Urothelium cell line (cell line): ENCODE measurements around the gene ADGRL3.
"Not testable (repeated sequence)": the region's sequence is repeated elsewhere in the genome, so short reads cannot be mapped to it uniquely, and the experiment has no call there.

Experiments used
- DNase-seq: peaks from one replicate; pipeline ENCODE4 v3.0.0; 2011; ENCODE audit warnings: low spot score, mixed read lengths
- FAIRE-seq: peaks from 2 replicates; lab custom pipeline; 2011; peaks lifted over from hg19 to GRCh38; lab: Jason Lieb, UNC

Gene ADGRL3

DNA sequence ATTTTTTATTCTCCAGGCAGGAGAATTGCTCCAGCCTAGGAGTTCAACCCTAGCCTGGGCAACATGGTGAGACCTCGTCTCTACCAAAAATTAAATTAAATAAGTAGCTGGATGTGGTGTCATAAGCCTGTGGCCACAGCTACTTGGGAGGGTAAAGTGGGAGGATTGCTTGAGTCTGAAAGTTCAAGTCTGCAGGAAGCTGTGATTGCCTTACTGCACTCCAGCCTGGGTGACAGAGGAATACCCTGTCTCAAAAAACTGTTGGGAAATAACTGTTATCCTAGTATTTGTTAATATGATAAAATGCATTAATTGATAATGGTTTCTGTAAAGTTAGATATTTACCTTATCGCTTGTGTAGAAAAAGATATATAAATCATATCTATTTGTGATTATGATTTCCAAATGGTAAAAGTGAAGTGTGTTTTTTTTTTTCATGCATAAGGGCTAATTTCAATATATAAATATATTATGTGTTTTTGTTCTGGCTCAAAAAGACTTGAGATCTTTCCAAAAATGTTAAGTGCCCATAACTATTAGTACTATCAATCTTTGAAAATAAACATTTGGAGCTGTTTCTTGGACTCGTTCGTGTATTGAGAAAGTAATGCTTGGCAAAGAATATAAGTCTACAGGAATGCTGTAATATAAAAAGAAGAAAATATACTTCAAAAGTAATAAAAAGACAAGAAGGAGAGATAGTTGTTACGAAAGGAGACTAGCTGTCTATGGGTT, 396.6 kb downstream of the ADGRL3 start:
- DNase-seq (no peak), FAIRE-seq (no peak)

DNA sequence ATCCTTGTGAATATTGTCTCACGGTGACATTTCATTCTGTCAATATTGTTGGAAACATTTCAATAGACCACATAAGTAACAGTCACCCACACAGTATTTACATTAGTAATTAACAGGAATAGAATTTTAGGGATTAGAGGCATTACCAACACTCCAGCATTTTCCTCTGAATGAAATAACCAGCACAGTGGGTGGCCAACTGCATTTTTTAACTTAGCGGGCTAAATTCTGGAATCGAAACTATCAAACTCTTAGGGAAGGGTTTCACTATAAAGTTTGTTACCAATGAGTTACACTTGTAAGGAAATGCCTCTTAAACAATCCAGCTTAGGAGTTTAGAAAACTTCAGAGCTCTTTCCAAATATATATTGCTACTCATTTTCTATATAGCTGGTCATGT, 403.0 kb downstream of the ADGRL3 start:
- no peak for FAIRE-seq
- no peak for DNase-seq

GRCh38 chr4:61604054-61604453, 403.9 kb downstream of the ADGRL3 start:
- no peak for FAIRE-seq
- DNase-seq = no peak

DNA sequence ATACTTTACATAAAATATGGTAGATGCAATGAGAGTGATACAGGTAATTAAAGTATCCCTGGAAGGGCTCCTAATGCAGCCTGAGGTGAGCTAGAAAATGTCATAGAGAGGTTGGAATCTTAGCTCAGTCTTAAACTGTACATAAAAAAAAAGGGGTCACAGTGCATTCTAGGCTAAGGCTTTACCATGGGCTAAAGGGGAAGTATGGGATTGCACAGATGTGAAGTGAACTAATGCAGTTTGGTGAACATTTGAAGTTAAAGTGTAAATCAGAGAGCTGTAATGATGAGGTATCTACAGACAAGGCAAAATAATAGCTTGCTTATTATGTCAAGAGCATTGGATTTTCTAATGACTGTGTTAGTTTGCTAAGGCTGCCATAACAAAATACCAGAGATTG, 405.9 kb downstream of the ADGRL3 start:
- FAIRE-seq = no peak
- no peak for DNase-seq

GRCh38 chr4:61614231-61614630, 414.1 kb downstream of the ADGRL3 start:
- DNase-seq = no peak
- FAIRE-seq = no peak

- FAIRE-seq = no peak
- peak; percentile 4 for DNase-seq
Measured at GRCh38 chr4:61619528-61619927, 419.4 kb downstream of the ADGRL3 start.

GRCh38 chr4:61628282-61628681, 428.2 kb downstream of the ADGRL3 start:
- FAIRE-seq (no peak), DNase-seq (no peak)

GRCh38 chr4:61628727-61629126, 428.6 kb downstream of the ADGRL3 start:
- FAIRE-seq (no peak), DNase-seq (no peak)

DNA sequence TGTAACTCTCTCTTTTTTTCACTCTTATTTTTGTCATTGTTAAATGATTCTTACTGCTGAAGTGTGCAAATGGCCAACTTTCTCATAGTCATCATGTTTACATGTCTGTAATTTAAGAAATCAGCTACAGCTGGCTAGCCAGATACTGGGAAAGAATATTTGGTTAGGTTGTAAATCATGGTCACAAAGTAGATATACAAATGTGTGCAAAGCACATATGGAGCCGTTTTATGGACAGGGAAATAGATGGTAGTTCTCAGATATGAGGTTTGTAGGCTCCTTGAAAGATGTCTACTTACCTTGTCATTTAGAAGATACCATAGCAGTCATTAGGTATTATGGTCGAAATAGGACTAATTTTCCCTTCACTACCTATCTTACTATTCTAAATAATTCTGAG, 430.4 kb downstream of the ADGRL3 start:
- no peak for DNase-seq
- FAIRE-seq = no peak

DNA sequence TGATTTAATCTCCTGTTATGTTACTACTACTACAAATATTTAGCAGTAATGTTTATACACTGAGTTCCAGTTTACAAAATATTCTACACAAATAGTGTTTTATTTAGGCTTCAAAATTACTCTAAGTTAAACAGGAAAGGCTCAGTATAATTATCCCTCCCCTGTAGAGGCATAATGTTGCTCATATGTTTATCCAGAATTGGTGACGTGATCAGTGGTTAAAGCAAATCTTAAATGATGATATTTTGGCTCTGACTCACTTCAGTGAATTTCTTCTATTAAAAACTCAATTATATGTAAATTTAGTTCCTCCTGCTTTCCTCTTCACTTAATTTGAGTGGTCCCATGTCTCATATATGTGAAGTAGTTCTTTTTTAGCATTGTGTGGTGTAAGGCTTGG, 438.5 kb downstream of the ADGRL3 start:
- no peak for DNase-seq

DNA sequence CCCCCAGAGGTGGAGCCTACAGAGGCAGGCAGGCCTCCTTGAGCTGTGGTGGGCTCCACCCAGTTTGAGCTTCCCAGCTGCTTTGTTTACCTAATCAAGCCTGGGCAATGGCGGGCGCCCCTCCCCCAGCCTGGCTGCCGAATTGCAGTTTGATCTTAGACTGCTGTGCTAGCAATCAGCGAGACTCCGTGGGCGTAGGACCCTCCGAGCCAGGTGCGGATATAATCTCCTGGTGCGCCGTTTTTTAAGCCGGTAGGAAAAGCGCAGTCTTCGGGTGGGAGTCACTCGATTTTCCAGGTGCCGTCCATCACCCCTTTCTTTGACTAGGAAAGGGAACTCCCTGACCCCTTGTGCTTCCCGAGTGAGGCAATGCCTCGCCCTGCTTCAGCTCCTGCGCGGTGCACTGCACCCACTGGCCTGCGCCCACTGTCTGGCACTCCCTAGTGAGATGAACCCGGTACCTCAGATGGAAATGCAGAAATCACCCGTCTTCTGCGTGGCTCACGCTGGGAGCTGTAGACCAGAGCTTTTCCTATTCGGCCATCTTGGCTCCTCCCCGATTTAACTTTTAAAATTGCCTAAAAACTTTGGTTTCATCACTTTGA, 446.7 kb downstream of the ADGRL3 start:
- DNase-seq, FAIRE-seq: not testable (repeated sequence)

More for the DNA sequence above, 438.5 kb downstream of the ADGRL3 start:
- FAIRE-seq = no peak

- FAIRE-seq (no peak), DNase-seq (no peak)
Measured at GRCh38 chr4:61648264-61648663, 448.1 kb downstream of the ADGRL3 start.

DNA sequence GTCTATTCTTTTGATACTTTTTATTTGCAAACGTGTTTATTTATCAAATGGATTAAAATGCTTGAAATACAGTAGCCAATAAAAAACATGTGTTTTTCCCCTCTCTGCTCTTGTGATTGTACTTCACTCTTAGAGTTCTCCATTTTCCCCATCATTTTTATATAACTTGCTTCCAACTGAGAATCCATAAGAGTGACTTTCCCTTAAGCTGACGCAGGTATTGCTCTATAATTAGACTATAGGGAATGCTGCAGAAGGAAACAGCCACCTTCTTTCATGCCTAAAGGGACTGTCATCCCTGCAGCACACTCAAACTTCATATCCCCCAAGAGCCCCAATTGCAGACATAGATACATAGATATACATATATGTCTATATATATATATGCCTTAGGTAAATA, 456.9 kb downstream of the ADGRL3 start:
- no peak for FAIRE-seq

DNA sequence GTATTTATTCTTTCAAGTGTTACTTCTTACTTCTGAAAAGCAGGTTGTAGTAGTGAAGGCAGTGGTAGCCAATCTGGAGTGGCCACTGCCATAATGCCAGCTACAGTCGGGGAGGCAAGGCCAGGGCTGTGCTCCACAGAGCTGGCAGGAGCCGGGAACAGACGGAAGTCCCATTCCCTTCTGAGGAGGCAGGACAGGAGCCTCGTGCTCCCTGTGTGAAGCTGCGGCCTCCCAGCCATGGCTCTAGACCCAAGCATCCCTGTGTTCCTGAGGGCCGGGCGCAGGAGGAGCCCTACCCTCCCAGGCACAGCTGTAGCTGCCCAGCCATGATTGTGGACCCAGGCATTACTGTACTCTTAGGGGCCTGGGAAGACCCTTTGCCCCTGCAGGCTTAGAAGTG, 461.8 kb downstream of the ADGRL3 start:
- DNase-seq = no peak
- no peak for FAIRE-seq

More for the DNA sequence above, 456.9 kb downstream of the ADGRL3 start:
- no peak for DNase-seq

- DNase-seq (no peak), FAIRE-seq (no peak)
Measured at GRCh38 chr4:61662362-61662761, 462.2 kb downstream of the ADGRL3 start.

GRCh38 chr4:61663310-61663709, 463.2 kb downstream of the ADGRL3 start:
- FAIRE-seq (peak; percentile 20), DNase-seq (no peak)

DNA sequence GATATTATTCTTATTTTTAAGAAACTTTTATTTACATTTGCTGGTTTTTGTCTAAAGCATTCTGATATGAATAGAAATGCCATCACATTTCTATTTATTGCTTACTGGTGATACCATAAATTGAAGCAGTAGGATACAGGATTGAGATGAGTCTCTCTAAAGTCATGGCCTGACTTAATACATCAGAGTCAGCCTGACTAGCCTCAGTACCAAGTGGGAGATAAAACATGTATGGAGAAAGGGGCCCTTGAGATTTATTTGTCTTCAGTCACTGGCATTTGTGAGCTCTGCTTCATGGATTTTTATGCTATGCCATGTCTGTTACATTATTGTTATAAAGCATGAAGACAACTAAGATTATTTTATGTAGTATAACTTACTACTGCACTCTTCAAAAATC, 465.5 kb downstream of the ADGRL3 start:
- DNase-seq (no peak), FAIRE-seq (no peak)

GRCh38 chr4:61666244-61666643, 466.1 kb downstream of the ADGRL3 start:
- DNase-seq (no peak), FAIRE-seq (no peak)

DNA sequence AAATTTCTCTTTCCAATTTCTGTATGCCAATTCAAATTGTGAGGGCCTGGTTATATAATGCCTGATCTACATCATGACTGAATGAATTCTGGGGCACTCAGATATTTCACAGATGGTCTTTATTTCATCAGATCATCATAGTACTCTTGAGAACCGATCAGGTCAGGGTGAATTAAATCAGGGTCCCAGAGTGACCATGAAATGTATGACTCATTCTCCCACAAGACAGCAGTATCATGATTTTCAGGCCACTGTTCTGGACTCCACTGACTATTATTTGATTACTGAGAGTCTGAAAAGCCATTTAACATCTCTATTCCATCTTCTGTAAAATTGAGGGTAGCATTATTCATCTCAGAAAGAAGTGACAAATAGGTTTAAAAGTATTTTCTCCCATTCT, 471.5 kb downstream of the ADGRL3 start:
- FAIRE-seq (no peak), DNase-seq (no peak)

- DNase-seq (no peak), FAIRE-seq (no peak)
Measured at GRCh38 chr4:61675464-61675863, 475.3 kb downstream of the ADGRL3 start.

- DNase-seq = no peak
- FAIRE-seq = no peak
Measured at GRCh38 chr4:61678297-61678696, 478.2 kb downstream of the ADGRL3 start.

DNA sequence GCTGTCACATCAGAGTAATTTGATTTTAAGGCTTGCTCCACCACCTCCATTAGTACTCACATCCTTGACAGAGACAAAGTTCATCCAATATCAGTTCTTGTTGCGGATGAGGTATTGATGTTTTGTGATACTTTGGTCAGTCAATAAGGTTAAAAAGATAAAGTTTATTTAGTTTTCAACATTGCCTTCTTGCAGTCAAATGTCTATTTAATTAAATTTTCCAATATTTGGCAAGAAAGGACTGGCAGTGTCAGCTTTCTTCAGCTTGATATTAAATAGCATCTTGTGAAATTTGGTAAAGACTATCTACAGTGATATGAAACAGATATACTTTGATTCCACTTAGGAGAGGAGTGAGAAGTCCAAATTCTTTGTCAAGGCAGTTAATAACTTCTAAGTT, 493.4 kb downstream of the ADGRL3 start:
- DNase-seq = no peak
- no peak for FAIRE-seq
